Lung microvascular endothelial cell (primary cell): ENCODE results near the gene NDUFA11. TPM values are rescaled to one million over a fixed set of nuclear protein-coding genes. Genes with fewer than 3 reads are reported as not detected.

Experiments used
- DNase-seq, 2 donors: peaks; one replicate each; pipeline versions ENCODE4 v3.0.0 to v3.0.0-alpha.2; 2010; ENCODE audit warnings: low read depth in 2 of 2
- total RNA-seq: library from RNA; depleted of rRNA; stranded (reverse); fragments of >200 nt; gene quantifications from 2 replicates; pipeline ENCODE4 v1.2.1, GENCODE V29; 2014

Gene NDUFA11
- total RNA-seq, 1 donor from 2014 or later = 282 TPM

DNA sequence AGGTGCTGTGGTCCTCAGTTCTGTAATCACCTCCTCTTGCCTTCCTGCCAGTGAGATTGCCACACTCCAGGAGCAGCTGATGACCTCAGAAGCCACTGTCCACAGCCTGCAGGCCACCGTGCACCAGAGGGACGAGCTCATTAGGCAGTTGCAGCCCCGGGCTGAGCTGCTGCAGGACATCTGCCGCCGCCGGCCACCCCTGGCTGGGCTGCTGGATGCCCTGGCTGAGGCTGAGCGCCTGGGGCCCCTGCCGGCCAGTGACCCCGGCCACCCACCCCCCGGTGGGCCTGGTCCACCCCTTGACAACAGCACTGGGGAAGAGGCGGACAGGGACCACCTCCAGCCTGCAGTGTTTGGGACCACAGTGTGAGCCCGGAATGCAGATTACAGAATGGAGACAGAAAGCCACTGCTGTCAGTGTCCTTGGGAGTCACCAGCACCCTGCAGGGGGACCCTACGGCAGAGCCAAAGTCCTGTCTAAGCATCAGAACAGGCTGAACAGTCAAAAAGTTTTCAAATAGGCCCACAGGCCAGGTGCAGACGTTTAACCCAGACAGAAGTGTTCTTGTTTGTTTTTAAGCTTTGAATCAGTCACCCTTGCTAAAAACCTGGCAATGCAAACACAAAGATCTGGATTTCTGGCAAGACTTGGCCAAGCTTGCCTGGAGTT lies 5.3 kb upstream of the NDUFA11 start:
- DNase-seq = no peak

GRCh38 chr19:5907241-5907640 lies 3.7 kb upstream of the NDUFA11 start:
- peak; percentile 17 to 39 for DNase-seq

- no peak for DNase-seq
Measured at GRCh38 chr19:5905114-5905778, 1.7 kb upstream of the NDUFA11 start.

DNA sequence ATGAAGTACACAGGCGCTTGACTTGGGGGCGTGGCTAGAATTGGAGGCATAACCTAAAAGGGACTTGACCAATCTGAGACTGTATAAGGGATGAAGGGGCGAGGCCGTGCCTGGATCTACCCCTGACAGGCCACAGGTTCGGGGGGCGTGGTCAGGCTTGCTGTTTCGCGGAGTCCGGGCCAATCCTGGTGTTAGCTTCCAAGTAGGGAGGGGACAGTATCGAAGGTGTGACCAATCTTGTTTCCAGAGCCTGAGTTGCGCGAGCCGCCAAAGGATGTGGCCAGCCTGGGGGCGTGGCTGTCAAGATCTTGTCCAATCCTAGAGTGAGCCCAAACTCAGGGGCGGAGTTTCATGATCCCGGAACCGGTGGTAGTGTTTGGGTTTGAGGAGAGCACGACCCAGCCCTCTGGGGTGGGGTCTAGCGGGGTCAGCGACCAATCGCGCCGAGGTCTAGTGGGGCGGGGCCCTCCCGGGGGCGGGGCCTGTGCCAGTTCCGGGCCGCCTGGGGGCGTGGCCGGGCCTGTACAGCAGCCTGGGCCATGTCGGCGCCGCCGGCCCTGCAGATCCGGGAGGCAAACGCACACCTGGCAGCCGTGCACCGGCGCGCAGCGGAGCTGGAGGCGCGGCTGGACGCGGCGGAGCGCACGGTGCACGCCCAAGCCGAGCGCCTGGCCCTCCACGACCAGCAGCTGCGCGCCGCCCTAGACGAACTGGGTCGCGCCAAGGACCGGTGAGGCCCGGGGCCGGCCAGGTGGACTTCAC lies 943 bp upstream of the NDUFA11 start, which contains the start of gene VMAC:
Gene VMAC (plus strand): TSS at position 521 of the 762 bp plus-strand sequence. CDS start 19 bp downstream, at position 540.
- DNase-seq = peak; percentile 100

DNA sequence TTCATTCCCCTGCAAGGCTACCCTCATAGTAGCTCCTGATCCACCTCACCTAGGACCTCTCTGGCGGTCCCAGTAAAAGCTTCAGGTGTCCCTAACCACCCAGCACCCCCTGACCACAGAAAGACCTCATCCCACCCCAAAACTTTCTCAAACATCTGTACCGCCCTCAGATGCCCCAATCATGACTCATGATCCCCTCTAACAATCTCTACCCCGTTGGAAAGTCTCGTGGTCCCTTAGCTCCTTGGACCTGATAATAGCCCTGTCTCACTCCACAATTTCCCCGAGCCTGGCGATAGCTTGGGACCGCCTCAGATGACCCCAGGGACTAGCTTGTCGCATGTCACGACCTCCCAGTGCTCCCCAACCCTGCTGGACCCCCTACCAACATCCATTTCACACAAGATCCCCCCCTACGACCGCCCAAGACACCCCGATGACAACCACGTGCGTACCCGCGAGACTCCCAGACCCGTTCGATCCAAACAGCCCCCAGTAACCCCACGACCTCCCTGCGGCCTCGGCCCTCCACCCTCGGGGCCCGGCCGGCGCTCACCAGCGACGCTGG lies 450 bp downstream of the NDUFA11 start:
- DNase-seq = peak; percentile 24 to 36

DNA sequence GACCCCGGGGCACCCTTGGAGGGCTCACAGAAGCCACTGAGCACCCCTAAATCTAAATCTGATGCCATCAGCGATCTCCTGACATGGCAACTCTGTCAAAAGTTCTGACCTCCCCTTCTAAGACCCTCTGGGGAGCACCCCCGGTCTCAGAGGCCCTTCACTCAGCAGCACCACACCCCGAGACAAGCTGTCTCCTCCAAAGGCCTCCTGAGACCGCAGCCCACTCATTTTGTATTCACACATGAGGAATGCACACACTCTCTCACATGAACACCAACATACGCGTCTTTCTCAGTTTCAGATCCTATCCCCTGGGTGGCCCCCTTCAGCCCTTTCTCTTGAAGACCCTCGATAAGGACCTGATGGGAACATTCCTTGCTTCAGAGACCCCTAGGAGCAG lies 2.6 kb downstream of the NDUFA11 start:
- DNase-seq = no peak

GRCh38 chr19:5899728-5900526 lies 3.7 kb downstream of the NDUFA11 start:
- DNase-seq = no peak

- no peak for DNase-seq
Measured at GRCh38 chr19:5897189-5897969, 6.2 kb downstream of the NDUFA11 start.

DNA sequence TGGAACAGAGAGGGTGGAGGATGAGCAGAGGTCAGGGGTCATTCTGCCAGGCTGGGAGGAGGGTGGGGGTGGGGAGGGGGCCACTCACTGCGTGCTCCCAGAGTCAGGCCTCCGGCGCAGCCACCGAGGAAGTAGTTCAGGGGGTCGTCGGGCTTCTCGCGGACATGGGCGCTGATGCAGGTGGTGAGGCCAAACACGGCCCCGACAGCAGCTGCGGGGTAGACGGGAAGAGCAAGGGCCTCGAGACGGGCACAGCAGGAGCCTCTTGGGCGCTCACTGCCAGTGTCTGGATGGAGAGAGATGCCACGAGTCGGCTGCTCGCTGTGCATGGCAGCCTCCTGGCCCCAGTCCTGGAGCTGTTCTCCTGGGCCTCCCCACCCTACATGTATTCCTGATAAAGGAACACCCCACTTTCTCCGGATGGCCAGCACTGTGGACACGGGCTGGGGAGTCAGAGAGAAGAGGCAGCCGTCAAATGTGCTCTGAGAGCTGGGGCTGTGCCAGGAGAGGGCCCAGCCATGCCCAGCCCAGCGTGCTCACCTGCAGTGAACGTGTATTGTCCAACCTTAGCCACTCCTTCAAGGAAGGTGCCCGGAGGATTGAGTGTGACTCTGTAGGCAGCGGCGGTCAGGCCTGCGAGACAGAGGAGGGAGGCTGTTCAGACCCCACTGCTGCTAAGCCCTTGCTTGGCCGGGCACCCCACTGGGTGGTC lies 7.1 kb downstream of the NDUFA11 start:
- DNase-seq = no peak

GRCh38 chr19:5895890-5896289 lies 7.7 kb downstream of the NDUFA11 start:
- DNase-seq = no peak

DNA sequence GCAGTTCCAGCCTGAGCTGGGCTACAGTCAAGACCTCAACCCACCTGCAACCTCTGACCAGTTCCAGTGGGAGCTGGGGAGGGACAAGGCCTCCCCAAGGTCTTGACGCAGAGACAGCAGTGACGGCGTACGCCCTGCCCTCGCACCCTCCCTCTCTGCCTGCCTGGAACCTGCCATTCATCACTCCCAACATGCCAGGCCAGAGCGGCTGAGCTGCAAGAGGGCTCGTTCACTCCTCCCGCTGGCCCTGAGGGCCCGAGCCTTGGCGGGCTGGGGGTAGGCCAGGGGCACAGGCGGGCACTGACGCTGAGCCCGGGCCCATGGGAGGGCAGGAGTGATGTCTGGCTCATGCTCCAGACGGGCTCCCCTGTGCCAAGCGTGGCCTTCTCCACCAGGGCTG lies 8.2 kb downstream of the NDUFA11 start:
- DNase-seq = no peak

DNA sequence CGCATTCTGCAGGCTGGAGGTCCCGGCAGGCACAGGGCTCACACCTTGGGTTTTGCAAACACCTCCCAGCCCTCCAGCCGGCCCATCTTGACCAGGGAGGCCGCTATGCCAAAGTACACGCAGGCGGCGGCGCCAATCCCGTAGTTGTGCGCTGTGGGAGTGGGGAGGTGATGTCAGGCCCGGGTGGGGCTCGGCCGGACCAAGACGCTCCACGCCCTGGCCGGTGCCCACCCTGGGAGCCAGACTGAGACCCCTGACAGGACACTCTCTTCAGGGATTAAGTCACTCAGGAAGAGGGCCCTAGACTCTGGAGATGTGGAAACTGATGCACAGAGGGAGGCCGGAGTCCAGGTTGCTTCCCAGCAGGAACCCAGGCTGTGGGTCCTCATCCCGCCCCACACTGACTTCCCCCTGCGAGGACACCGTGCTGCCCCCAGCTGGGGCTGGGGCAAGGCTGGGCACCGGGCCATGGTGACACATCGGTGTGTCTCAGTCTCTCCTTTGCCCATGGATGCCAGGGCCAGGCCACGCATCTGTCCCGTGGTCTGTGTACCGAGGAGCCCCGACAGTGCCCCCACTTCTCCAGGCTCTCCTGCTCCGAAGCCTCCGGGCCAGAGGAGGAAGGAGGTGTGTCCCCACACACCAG lies 8.8 kb downstream of the NDUFA11 start:
- no peak for DNase-seq

GRCh38 chr19:5893907-5894703 lies 9.5 kb downstream of the NDUFA11 start:
- peak in 1 of 2 donors; percentile 64 for DNase-seq

DNA sequence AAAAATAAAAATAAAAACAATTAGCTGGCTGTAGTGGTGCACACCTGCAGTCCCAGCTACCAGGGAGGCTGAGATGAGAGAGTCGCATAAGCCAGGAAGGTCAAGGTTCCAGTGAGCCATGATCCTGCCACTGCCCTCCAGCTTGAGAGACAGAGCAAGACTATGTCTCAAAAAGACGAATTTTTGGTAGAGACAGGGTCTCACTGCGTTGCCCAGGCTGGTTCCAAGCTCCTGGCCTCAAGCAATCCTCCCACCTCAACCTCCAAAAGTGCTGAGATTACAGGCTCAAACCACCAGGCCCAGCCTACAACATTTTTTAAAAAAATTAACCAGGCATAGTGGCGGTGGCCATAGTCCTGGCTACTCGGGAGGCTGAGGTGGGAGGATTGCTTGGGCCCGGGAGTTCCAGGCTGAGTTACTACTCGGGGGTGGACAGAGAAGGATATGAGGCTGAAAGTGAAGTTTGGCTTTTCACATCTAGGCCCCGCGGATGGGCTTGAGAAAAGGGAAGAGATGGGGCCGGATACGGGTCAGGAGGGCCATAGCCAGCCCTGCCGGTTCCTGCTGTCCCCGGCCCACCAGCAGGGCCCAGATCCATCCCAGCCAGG lies 10.2 kb downstream of the NDUFA11 start:
- DNase-seq = no peak

GRCh38 chr19:5892772-5893275 lies 10.8 kb downstream of the NDUFA11 start:
- no peak for DNase-seq

GRCh38 chr19:5891938-5892771 lies 11.4 kb downstream of the NDUFA11 start:
- peak; percentile 41 to 72 for DNase-seq

DNA sequence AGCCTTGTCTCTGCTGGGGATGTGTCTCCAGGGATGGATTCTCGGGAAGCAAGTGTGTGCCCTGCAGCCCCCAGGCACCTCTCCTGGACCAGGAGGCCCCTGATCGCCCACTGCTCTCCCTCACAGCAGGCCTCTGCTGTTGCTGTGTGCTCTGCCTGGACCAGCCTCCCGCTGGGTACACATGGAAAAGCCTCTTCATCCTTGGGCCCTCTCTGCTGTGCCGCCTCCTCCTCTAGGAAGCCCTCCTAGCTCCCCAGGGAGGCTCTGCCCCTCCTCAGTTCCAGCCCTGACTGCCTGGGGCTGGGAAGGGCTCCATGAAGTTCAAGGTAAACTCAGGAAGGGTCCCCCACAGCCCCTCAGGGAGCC lies 12.0 kb downstream of the NDUFA11 start:
- DNase-seq = no peak
